ENCODE data around the gene ATP13A5. TPM values are rescaled to one million over a fixed set of nuclear protein-coding genes. Genes with fewer than 3 reads are reported as not detected.

Gene ATP13A5
- total RNA-seq: not detected
- long read RNA-seq: 0 reads

GRCh38 chr3:193378706-193379105 is at the start of gene ATP13A5:
Gene ATP13A5, minus strand, starts transcription at chr3:193378753. Its CDS starts 28 bp downstream, at chr3:193378725.
- Histone ChIP-seq H3K9me3 (replicated peaks) (no peaks in the 10 kb centered on the region), H3K4me1 (no peaks in the 10 kb centered on the region), H3K36me3 (no peaks in the 10 kb centered on the region), H3K27me3 (ENCODE audit: low read depth) (no peaks in the 10 kb centered on the region), H3K27ac (replicated peaks) (no peak within 1 kb of the TSS), H3K4me3 (no peak within 1 kb of the TSS)
- intact Hi-C loops (cut with micrococcal nuclease): no loop called here
- DNase-seq: no peak
- TF ChIP-seq CTCF (IDR thresholded peaks at IDR 0.05; ENCODE audit: borderline replicate concordance): no peak

- no peak for DNase-seq
- intact Hi-C loops (cut with micrococcal nuclease): no loop called here
- Histone ChIP-seq H3K4me1 (no peaks in the 10 kb centered on the region), H3K27ac (replicated peaks) (no peak overlapping the region), H3K36me3 (no peaks in the 10 kb centered on the region), H3K9me3 (replicated peaks) (peaks cover 64% of the 10 kb centered on the region), H3K27me3 (ENCODE audit: low read depth) (no peaks in the 10 kb centered on the region), H3K4me3 (no peak overlapping the region)
- TF ChIP-seq CTCF (IDR thresholded peaks at IDR 0.05; ENCODE audit: borderline replicate concordance): no peak
These were observed 40.2 kb upstream of the ATP13A5 start for GRCh38 chr3:193418576-193419373.

- no peak for DNase-seq
- TF ChIP-seq CTCF (IDR thresholded peaks at IDR 0.05; ENCODE audit: borderline replicate concordance): no peak
- no peak overlapping the region for H3K4me3 ChIP-seq
- no peak overlapping the region for H3K27ac ChIP-seq (replicated peaks)
- H3K4me1 ChIP-seq: no peaks in the 10 kb centered on the region
- no peaks in the 10 kb centered on the region for H3K36me3 ChIP-seq
- peaks cover 58% of the 10 kb centered on the region for H3K9me3 ChIP-seq (replicated peaks)
- H3K27me3 ChIP-seq (ENCODE audit: low read depth): no peaks in the 10 kb centered on the region
- intact Hi-C loops (cut with micrococcal nuclease): no loop called here
These were observed 38.1 kb upstream of the ATP13A5 start for GRCh38 chr3:193416629-193417028.

GRCh38 chr3:193407688-193408087 is 29.1 kb upstream of the ATP13A5 start:
- H3K36me3 ChIP-seq: no peaks in the 10 kb centered on the region
- DNase-seq: no peak
- H3K9me3 ChIP-seq (replicated peaks): no peaks in the 10 kb centered on the region
- H3K4me1 ChIP-seq: no peaks in the 10 kb centered on the region
- TF ChIP-seq CTCF (IDR thresholded peaks at IDR 0.05; ENCODE audit: borderline replicate concordance): no peak
- H3K27me3 ChIP-seq (ENCODE audit: low read depth): no peaks in the 10 kb centered on the region
- H3K4me3 ChIP-seq: no peak overlapping the region
- no peak overlapping the region for H3K27ac ChIP-seq (replicated peaks)
- intact Hi-C loops (cut with micrococcal nuclease): no loop called here

- TF ChIP-seq CTCF (IDR thresholded peaks at IDR 0.05; ENCODE audit: borderline replicate concordance): no peak
These were observed 28.6 kb upstream of the ATP13A5 start for GRCh38 chr3:193407112-193407511.

More at GRCh38 chr3:193407112-193407511, 28.6 kb upstream of the ATP13A5 start:
- no peak for DNase-seq
- no peaks in the 10 kb centered on the region for H3K9me3 ChIP-seq (replicated peaks)
- no peak overlapping the region for H3K27ac ChIP-seq (replicated peaks)
- no peaks in the 10 kb centered on the region for H3K27me3 ChIP-seq (ENCODE audit: low read depth)
- no peak overlapping the region for H3K4me3 ChIP-seq
- H3K4me1 ChIP-seq: no peaks in the 10 kb centered on the region
- H3K36me3 ChIP-seq: no peaks in the 10 kb centered on the region
- intact Hi-C loops (cut with micrococcal nuclease): no loop called here
